ENCODE measurements around the gene CRYGN. TPM values are rescaled to one million over a fixed set of nuclear protein-coding genes. Genes with fewer than 3 reads are reported as not detected.
A peak's percentile ranks its signal among the peaks of the same experiment; 100 is the strongest.

CRYGN gene
- total and polyA plus RNA-seq, 12 donors, result 0.07 to 0.72 (median 0.22) TPM; not detected in 8

DNA sequence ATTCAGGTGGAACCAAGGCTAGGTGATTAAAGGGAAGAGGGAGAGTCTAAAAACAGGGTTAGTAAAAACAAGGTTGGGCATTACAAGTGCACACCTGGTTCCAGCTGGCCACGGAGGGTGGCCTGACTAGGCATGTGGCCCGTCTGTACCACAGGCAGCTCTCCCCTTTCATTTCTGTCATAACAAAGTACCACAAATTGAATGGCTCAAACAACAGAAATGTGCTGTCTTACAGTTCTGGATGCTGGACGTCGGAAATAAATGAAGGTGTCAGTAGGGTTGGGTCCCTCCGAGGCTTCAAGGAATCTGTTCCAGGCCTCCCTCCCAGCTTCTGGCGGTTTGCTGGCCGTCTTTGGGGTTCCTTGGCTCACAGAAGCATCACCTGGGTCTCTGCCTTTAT lies 16.7 kb downstream of the CRYGN start:
- Histone ChIP-seq H3K4me1 (peaks cover 0 to 18% (median 9%) of the 10 kb centered on the region in 9 donors), H3K27me3 (peaks cover 0 to 24% (median 0%) of the 10 kb centered on the region in 7 donors), H3K27ac (no peak overlapping the region), H3K9me3 (peaks cover 0 to 28% (median 0%) of the 10 kb centered on the region in 11 donors), H3K36me3 (no peaks in the 10 kb centered on the region), H3K4me3 (no peak overlapping the region)
- intact Hi-C loops (cut with DNase I), result no loop called here
- ATAC-seq (no peak), DNase-seq (no peak)
- WGBS, 2 donors, result 75 to 80% methylated on average over 7 of the region's 7 CpGs
- TF ChIP-seq, protein P1, sequence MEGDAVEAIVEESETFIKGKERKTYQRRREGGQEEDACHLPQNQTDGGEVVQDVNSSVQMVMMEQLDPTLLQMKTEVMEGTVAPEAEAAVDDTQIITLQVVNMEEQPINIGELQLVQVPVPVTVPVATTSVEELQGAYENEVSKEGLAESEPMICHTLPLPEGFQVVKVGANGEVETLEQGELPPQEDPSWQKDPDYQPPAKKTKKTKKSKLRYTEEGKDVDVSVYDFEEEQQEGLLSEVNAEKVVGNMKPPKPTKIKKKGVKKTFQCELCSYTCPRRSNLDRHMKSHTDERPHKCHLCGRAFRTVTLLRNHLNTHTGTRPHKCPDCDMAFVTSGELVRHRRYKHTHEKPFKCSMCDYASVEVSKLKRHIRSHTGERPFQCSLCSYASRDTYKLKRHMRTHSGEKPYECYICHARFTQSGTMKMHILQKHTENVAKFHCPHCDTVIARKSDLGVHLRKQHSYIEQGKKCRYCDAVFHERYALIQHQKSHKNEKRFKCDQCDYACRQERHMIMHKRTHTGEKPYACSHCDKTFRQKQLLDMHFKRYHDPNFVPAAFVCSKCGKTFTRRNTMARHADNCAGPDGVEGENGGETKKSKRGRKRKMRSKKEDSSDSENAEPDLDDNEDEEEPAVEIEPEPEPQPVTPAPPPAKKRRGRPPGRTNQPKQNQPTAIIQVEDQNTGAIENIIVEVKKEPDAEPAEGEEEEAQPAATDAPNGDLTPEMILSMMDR (IDR thresholded peaks at IDR 0.05), result no peak

DNA sequence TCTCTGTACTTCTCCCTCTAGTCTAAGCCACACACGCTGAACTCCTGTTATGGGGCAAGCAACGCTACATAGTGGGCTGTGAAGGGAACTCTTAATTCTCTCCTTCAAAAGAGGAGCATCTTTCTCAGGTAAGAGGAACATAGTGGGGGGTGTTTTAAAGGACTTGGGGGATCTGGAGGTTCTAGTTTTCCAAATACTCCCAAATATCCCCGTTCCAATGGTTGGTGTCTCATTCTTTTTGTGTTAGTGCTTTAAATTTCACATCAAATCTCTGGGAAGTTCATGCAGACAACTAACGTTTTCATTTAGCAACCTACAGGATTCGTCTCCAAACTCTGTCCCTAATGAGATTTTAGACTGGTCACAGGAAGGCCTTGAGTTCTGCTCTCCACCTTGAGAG lies 17.7 kb downstream of the CRYGN start:
- H3K9me3 ChIP-seq, result peaks cover 0 to 28% (median 0%) of the 10 kb centered on the region in 11 donors
- H3K4me3 ChIP-seq, result no peak overlapping the region
- no peak for DNase-seq
- intact Hi-C loops (cut with DNase I), result no loop called here
- WGBS, 2 donors, result 78 to 84% methylated on average over 5 of the region's 5 CpGs
- no peaks in the 10 kb centered on the region for H3K36me3 ChIP-seq
- TF ChIP-seq, protein P1 (IDR thresholded peaks at IDR 0.05), result no peak
- no peak overlapping the region for H3K27ac ChIP-seq
- H3K27me3 ChIP-seq, result peaks cover 0 to 14% (median 0%) of the 10 kb centered on the region in 7 donors
- ATAC-seq, result no peak
- peaks cover 0 to 17% (median 9%) of the 10 kb centered on the region in 9 donors for H3K4me1 ChIP-seq

DNA sequence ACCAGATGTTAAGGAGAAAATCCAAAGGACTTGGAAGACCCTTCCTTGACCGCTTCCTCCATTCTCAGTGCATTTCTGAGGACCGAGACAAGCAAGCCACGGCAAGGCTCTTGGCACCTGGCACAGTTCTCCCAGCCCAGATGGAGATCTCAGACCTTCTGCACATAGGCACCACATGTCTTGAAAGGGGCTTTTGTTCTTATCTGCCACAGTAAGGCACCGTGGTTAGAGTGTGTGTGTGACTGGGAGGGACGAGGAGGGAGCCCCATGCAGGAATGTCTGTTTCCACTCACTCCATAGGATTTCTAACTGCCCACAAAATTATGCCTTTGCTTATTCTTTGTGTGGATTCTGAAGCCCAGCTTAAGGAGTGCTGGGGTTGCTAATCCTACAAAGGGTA lies 19.8 kb downstream of the CRYGN start:
- TF ChIP-seq, protein P1 (IDR thresholded peaks at IDR 0.05), result no peak
- H3K36me3 ChIP-seq, result no peaks in the 10 kb centered on the region
- peaks cover 0 to 28% (median 0%) of the 10 kb centered on the region in 11 donors for H3K9me3 ChIP-seq
- no peak overlapping the region for H3K4me3 ChIP-seq
- 64 to 67% methylated on average over 5 of the region's 5 CpGs for WGBS, 2 donors
- ATAC-seq, result no peak
- intact Hi-C loops (cut with DNase I), result no loop called here
- no peak overlapping the region for H3K27ac ChIP-seq
- H3K27me3 ChIP-seq, result peaks cover 0 to 8% (median 0%) of the 10 kb centered on the region in 7 donors
- peaks cover 0 to 25% (median 0%) of the 10 kb centered on the region in 9 donors for H3K4me1 ChIP-seq
- no peak for DNase-seq

GRCh38 chr7:151416941-151417315 lies 23.0 kb downstream of the CRYGN start:
- H3K27me3 ChIP-seq, result peaks cover 0 to 33% (median 14%) of the 10 kb centered on the region in 7 donors
- H3K4me1 ChIP-seq, result peaks cover 0 to 25% (median 0%) of the 10 kb centered on the region in 9 donors
- peaks cover 0 to 23% (median 0%) of the 10 kb centered on the region in 11 donors for H3K9me3 ChIP-seq
- TF ChIP-seq, protein P1 (IDR thresholded peaks at IDR 0.05), result no peak
- H3K4me3 ChIP-seq, result no peak overlapping the region
- WGBS, 2 donors, result 33 to 48% methylated on average over 11 of the region's 11 CpGs
- intact Hi-C loops (cut with DNase I), result no loop called here
- DNase-seq (no peak), ATAC-seq (peak in 2 of 8 donors; percentile 44 to 46)
- no peaks in the 10 kb centered on the region for H3K36me3 ChIP-seq
- H3K27ac ChIP-seq, result peak overlapping the region in 1 of 10 donors; percentile 20

Measured in heart right ventricle (tissue), 16 donors.